HepG2 (cell line): Measurements from ENCODE around the gene GNG4. TPM values are rescaled to one million over a fixed set of nuclear protein-coding genes. Genes with fewer than 3 reads are reported as not detected.
"Not testable (repeated sequence)": the region's sequence is repeated elsewhere in the genome, so short reads cannot be mapped to it uniquely, and the experiment has no call there.

ENCODE experiments used
- FOXA1 ChIP-seq, 2 experiments: fragments of 450-650 bp in 1 of 2; sonication (generic) in 1 of 2; formaldehyde crosslinking in 1 of 2; IDR thresholded peaks; 2 replicates each; pipeline versions ENCODE4 v1.4.0 to v1.6.1; 2016 to 2020; ENCODE audit warnings: missing genetic modification reagents in 1 of 2
- KDM3A ChIP-seq: IDR thresholded peaks from 2 replicates; pipeline ENCODE4 v1.6.1; 2018; ENCODE audit warnings: low read depth, missing compliant biosample characterization
- MEIS1 ChIP-seq: sonication (generic); formaldehyde crosslinking; IDR thresholded peaks from 2 replicates; pipeline ENCODE4 v1.9.0; 2021; ENCODE audit warnings: mild to moderate bottlenecking, missing genetic modification reagents, moderate library complexity, borderline replicate concordance
- NR2F1 ChIP-seq, 2 experiments: fragments of 450-650 bp in 1 of 2; formaldehyde crosslinking in 1 of 2; IDR thresholded peaks; 2 replicates each; pipeline versions ENCODE4 v1.5.0 to v1.6.1; 2016 to 2020; ENCODE audit warnings: mild to moderate bottlenecking in 1 of 2, missing compliant biosample characterization in 1 of 2, missing genetic modification reagents in 1 of 2, moderate library complexity in 1 of 2
- SAP130 ChIP-seq: IDR thresholded peaks from 2 replicates; pipeline ENCODE4 v1.6.1; 2016; ENCODE audit warnings: low read depth
- SIX1 ChIP-seq: sonication (generic); formaldehyde crosslinking; IDR thresholded peaks from 2 replicates; pipeline ENCODE4 v1.4.0; 2020; ENCODE audit warnings: missing genetic modification reagents, borderline replicate concordance
- SOX5 ChIP-seq: IDR thresholded peaks from 2 replicates; pipeline ENCODE4 v1.6.1; 2016; ENCODE audit warnings: borderline replicate concordance
- TARDBP ChIP-seq: sonication (generic); formaldehyde crosslinking; IDR thresholded peaks from 2 replicates; pipeline ENCODE4 v1.8.0; 2022; ENCODE audit warnings: mild to moderate bottlenecking, missing genetic modification reagents
- THAP11 ChIP-seq: IDR thresholded peaks from 2 replicates; pipeline ENCODE4 v1.6.1; 2016; ENCODE audit warnings: missing biosample characterization, missing genetic modification reagents
- YEATS2 ChIP-seq: sonication (generic); formaldehyde crosslinking; IDR thresholded peaks from 2 replicates; pipeline ENCODE4 v1.4.0; 2020; ENCODE audit warnings: missing genetic modification reagents, borderline replicate concordance
- polyA plus RNA-seq, 8 experiments: library from polyadenylated mRNA; depleted of rRNA in 3 of 8; stranded (reverse) in 7 of 8; unstranded in 1 of 8; fragments of >200 nt; fragmentation: Illumina TruSeq in 4 of 8; extraction: Trizol in 4 of 8; gene quantifications; 2 replicates each; pipeline versions ENCODE4 v1.2.1 to v1.2.3, GENCODE V29; 2011 to 2016; ENCODE audit warnings: low read depth in 4 of 8, missing spikeins in 1 of 8, mixed read lengths in 1 of 8; ENCODE audit not compliant: insufficient read depth in 1 of 8
- total RNA-seq, 5 experiments: library from RNA; depleted of rRNA; stranded (reverse); fragments of >200 nt; fragmentation: Illumina TruSeq; extraction: Trizol; gene quantifications; 2 replicates each; pipeline ENCODE4 v1.2.3, GENCODE V29; 2016; ENCODE audit warnings: low read depth in 1 of 5
- TF ChIP-seq, protein P1 (sequence below): sonication (generic); formaldehyde crosslinking; IDR thresholded peaks from 2 replicates; pipeline ENCODE4 v1.5.0; 2020; ENCODE audit warnings: missing genetic modification reagents
- TF ChIP-seq, protein P2 (sequence below): fragments of 450-650 bp; IDR thresholded peaks from 2 replicates; pipeline ENCODE4 v1.6.1; 2016
- TF ChIP-seq, protein P3 (sequence below), 2 experiments: IDR thresholded peaks; 2 replicates each; pipeline ENCODE4 v1.6.1; 2011 to 2012; ENCODE audit warnings: low read length in 2 of 2, borderline replicate concordance in 1 of 2, low read depth in 1 of 2, mild to moderate bottlenecking in 1 of 2, moderate library complexity in 1 of 2
- TF ChIP-seq, protein P4 (sequence below): sonication (generic); IDR thresholded peaks from 2 replicates; pipeline ENCODE4 v1.6.1; 2016; ENCODE audit warnings: low read depth, borderline replicate concordance
- TF ChIP-seq, protein P5 (sequence below): sonication (generic); formaldehyde crosslinking; IDR thresholded peaks from 2 replicates; pipeline ENCODE4 v1.4.0; 2020; ENCODE audit warnings: mild to moderate bottlenecking, missing genetic modification reagents
- TF ChIP-seq, protein P6 (sequence below): sonication (generic); formaldehyde crosslinking; IDR thresholded peaks from 2 replicates; pipeline ENCODE4 v1.5.1; 2020; ENCODE audit warnings: mild to moderate bottlenecking, missing genetic modification reagents

Gene GNG4
- total and polyA plus RNA-seq, 2 of the 13 experiments (the other 11 are each of a cell fraction or from before 2014, with no cell fraction given), result 27.1 to 69.5 TPM

DNA sequence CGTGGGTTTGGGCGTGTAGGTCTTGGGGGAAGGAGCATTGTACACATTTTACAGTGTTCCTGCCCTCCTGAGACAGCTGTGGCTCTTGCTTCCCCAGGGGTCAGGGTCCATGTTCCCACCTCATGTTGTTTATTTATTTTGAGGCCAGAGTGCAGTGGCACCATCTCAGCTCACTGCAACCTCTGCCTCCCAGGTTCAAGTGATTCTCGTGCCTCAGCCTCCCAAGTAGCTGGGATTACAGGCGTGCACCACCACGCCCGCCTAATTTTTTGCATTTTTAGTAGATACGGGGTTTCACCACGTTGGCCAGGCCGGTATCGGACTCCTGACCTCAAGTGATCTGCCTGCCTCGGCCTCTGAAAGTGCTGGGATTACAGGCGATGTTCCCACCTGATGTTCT is 2.0 kb downstream of the GNG4 start (continued):
- TF ChIP-seq TARDBP (CRISPR knock-in tag) (peak; percentile 73), NR2F1 (CRISPR knock-in tag; IDR thresholded peaks at IDR 0.05) (peak; percentile 66 to 67; a peak in 3 of 4 replicates), YEATS2 (CRISPR knock-in tag) (peak; percentile 43; the same call in 1 of the 2 replicates), KDM3A (CRISPR knock-in tag) (0 out of 2 replicates have a peak, but pooled peaks have one; percentile 75), SOX5 (CRISPR knock-in tag) (peak; percentile 65), THAP11 (CRISPR knock-in tag) (peak; percentile 59; the same call in 1 of the 2 replicates), MEIS1 (CRISPR knock-in tag) (0 out of 2 replicates have a peak, but pooled peaks have one; percentile 51), FOXA1 (CRISPR knock-in tag; IDR thresholded peaks at IDR 0.05) (peak; percentile 86), SAP130 (CRISPR knock-in tag) (peak; percentile 95), SIX1 (CRISPR knock-in tag) (peak; percentile 69; the same call in 1 of the 2 replicates)
- TF ChIP-seq, protein P1, sequence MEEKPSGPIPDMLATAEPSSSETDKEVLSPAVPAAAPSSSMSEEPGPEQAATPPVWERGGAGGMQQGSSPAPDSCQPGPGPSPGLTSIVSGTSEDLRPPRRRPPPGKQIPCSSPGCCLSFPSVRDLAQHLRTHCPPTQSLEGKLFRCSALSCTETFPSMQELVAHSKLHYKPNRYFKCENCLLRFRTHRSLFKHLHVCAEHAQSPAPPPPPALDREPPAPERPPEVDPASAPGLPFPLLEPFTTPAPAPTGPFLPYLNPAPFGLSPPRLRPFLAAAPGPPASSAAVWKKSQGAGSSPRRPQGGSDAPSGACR (CRISPR knock-in tag), result peak; percentile 81; the same call in 1 of the 2 replicates
- TF ChIP-seq, protein P2, sequence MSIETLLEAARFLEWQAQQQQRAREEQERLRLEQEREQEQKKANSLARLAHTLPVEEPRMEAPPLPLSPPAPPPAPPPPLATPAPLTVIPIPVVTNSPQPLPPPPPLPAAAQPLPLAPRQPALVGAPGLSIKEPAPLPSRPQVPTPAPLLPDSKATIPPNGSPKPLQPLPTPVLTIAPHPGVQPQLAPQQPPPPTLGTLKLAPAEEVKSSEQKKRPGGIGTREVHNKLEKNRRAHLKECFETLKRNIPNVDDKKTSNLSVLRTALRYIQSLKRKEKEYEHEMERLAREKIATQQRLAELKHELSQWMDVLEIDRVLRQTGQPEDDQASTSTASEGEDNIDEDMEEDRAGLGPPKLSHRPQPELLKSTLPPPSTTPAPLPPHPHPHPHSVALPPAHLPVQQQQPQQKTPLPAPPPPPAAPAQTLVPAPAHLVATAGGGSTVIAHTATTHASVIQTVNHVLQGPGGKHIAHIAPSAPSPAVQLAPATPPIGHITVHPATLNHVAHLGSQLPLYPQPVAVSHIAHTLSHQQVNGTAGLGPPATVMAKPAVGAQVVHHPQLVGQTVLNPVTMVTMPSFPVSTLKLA, result peak; percentile 76
- TF ChIP-seq, protein P3, sequence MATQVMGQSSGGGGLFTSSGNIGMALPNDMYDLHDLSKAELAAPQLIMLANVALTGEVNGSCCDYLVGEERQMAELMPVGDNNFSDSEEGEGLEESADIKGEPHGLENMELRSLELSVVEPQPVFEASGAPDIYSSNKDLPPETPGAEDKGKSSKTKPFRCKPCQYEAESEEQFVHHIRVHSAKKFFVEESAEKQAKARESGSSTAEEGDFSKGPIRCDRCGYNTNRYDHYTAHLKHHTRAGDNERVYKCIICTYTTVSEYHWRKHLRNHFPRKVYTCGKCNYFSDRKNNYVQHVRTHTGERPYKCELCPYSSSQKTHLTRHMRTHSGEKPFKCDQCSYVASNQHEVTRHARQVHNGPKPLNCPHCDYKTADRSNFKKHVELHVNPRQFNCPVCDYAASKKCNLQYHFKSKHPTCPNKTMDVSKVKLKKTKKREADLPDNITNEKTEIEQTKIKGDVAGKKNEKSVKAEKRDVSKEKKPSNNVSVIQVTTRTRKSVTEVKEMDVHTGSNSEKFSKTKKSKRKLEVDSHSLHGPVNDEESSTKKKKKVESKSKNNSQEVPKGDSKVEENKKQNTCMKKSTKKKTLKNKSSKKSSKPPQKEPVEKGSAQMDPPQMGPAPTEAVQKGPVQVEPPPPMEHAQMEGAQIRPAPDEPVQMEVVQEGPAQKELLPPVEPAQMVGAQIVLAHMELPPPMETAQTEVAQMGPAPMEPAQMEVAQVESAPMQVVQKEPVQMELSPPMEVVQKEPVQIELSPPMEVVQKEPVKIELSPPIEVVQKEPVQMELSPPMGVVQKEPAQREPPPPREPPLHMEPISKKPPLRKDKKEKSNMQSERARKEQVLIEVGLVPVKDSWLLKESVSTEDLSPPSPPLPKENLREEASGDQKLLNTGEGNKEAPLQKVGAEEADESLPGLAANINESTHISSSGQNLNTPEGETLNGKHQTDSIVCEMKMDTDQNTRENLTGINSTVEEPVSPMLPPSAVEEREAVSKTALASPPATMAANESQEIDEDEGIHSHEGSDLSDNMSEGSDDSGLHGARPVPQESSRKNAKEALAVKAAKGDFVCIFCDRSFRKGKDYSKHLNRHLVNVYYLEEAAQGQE (IDR thresholded peaks at IDR 0.05; ENCODE audit: borderline replicate concordance in 1 of 2, low read depth in 1 of 2, low read length in 2 of 2), result peak in 1 of 2 experiments; percentile 53; a peak in 1 of 4 replicates
- TF ChIP-seq, protein P4, sequence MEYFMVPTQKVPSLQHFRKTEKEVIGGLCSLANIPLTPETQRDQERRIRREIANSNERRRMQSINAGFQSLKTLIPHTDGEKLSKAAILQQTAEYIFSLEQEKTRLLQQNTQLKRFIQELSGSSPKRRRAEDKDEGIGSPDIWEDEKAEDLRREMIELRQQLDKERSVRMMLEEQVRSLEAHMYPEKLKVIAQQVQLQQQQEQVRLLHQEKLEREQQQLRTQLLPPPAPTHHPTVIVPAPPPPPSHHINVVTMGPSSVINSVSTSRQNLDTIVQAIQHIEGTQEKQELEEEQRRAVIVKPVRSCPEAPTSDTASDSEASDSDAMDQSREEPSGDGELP, result peak; percentile 93
- TF ChIP-seq, protein P5, sequence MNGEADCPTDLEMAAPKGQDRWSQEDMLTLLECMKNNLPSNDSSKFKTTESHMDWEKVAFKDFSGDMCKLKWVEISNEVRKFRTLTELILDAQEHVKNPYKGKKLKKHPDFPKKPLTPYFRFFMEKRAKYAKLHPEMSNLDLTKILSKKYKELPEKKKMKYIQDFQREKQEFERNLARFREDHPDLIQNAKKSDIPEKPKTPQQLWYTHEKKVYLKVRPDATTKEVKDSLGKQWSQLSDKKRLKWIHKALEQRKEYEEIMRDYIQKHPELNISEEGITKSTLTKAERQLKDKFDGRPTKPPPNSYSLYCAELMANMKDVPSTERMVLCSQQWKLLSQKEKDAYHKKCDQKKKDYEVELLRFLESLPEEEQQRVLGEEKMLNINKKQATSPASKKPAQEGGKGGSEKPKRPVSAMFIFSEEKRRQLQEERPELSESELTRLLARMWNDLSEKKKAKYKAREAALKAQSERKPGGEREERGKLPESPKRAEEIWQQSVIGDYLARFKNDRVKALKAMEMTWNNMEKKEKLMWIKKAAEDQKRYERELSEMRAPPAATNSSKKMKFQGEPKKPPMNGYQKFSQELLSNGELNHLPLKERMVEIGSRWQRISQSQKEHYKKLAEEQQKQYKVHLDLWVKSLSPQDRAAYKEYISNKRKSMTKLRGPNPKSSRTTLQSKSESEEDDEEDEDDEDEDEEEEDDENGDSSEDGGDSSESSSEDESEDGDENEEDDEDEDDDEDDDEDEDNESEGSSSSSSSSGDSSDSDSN (CRISPR knock-in tag), result peak; percentile 45; the same call in 1 of the 2 replicates
- TF ChIP-seq, protein P6, sequence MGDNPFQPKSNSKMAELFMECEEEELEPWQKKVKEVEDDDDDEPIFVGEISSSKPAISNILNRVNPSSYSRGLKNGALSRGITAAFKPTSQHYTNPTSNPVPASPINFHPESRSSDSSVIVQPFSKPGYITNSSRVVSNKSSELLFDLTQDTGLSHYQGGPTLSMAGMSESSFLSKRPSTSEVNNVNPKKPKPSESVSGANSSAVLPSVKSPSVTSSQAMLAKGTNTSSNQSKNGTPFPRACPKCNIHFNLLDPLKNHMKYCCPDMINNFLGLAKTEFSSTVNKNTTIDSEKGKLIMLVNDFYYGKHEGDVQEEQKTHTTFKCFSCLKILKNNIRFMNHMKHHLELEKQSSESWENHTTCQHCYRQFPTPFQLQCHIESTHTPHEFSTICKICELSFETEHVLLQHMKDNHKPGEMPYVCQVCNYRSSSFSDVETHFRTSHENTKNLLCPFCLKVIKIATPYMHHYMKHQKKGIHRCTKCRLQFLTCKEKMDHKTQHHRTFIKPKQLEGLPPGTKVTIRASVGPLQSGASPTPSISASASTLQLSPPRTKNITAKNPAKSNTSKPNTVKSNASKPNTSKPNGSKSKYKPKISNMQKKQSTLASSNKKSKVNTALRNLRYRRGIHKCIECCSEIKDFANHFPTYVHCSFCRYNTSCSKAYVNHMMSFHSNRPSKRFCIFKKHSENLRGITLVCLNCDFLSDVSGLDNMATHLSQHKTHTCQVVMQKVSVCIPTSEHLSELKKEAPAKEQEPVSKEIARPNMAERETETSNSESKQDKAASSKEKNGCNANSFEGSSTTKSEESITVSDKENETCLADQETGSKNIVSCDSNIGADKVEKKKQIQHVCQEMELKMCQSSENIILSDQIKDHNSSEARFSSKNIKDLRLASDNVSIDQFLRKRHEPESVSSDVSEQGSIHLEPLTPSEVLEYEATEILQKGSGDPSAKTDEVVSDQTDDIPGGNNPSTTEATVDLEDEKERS, result peak; percentile 100
- TF ChIP-seq FOXA1 (IDR thresholded peaks at IDR 0.05), result not testable (repeated sequence)
